MCF 10A (cell line): Measurements from ENCODE around the gene LRRC2. TPM values are rescaled to one million over a fixed set of nuclear protein-coding genes. Genes with fewer than 3 reads are reported as not detected.

ENCODE experiments used
- BruUV-seq: library from RNA; stranded (reverse); fragments of 400-500 nt; replicated peaks from 2 replicates; lab custom pipeline; 2021; lab: Mats Ljungman, UMichigan
- CTCF ChIA-PET: fragments of 300-600 bp; sonication (Branson Sonifier 250); formaldehyde crosslinking; extraction: SDS; loops from one replicate; lab custom pipeline; 2021; ENCODE audit warnings: antibody characterized with exemption, inconsistent platforms; lab: Yijun Ruan, JAX
- POLR2A ChIA-PET: fragments of 300-600, 350-650 bp; sonication (Branson Sonifier 250); formaldehyde crosslinking; extraction: SDS; loops from one replicate; lab custom pipeline; 2020; ENCODE audit warnings: antibody characterized with exemption, inconsistent platforms; lab: Yijun Ruan, JAX
- DNase-seq: peaks from one replicate; pipeline ENCODE4 v3.0.0-alpha.2; 2018; ENCODE audit not compliant: unreplicated experiment
- H3K27ac Mint-ChIP-seq: one replicate; pipeline ENCODE4 v1.8.0; 2022; ENCODE audit warnings: mild to moderate bottlenecking, low read depth, mixed read lengths; ENCODE audit not compliant: unreplicated experiment
- H3K27me3 Mint-ChIP-seq: one replicate; pipeline ENCODE4 v1.8.0; 2022; ENCODE audit warnings: mixed read lengths; ENCODE audit not compliant: insufficient read depth, unreplicated experiment
- H3K36me3 Mint-ChIP-seq: one replicate; pipeline ENCODE4 v1.8.0; 2022; ENCODE audit warnings: mild to moderate bottlenecking, moderate library complexity, mixed read lengths; ENCODE audit not compliant: insufficient read depth, unreplicated experiment
- H3K4me1 Mint-ChIP-seq: one replicate; pipeline ENCODE4 v1.8.0; 2022; ENCODE audit warnings: mixed read lengths; ENCODE audit not compliant: insufficient read depth, unreplicated experiment
- H3K4me3 Mint-ChIP-seq: one replicate; pipeline ENCODE4 v1.8.0; 2022; ENCODE audit warnings: mild to moderate bottlenecking, moderate library complexity, mixed read lengths; ENCODE audit not compliant: unreplicated experiment
- H3K9me3 Mint-ChIP-seq: one replicate; pipeline ENCODE4 v1.8.0; 2022; ENCODE audit warnings: mixed read lengths; ENCODE audit not compliant: unreplicated experiment
- intact Hi-C: fragments of 100-400 bp; cut with micrococcal nuclease; formaldehyde crosslinking; loops from 2 replicates; pipeline ENCODE4 v1.14.1; 2022
- total RNA-seq: library from RNA; stranded (reverse); gene quantifications from 2 replicates; pipeline ENCODE4 v1.2.3, GENCODE V29; 2022
- TF ChIP-seq, protein P1 (sequence below): fragments of 200-600 bp; IDR thresholded peaks from one replicate; pipeline ENCODE4 v1.8.0; 2022; ENCODE audit warnings: antibody characterized with exemption, mild to moderate bottlenecking; ENCODE audit not compliant: unreplicated experiment

Gene LRRC2
- total RNA-seq, 1 experiment from 2014 or later = not detected

DNA sequence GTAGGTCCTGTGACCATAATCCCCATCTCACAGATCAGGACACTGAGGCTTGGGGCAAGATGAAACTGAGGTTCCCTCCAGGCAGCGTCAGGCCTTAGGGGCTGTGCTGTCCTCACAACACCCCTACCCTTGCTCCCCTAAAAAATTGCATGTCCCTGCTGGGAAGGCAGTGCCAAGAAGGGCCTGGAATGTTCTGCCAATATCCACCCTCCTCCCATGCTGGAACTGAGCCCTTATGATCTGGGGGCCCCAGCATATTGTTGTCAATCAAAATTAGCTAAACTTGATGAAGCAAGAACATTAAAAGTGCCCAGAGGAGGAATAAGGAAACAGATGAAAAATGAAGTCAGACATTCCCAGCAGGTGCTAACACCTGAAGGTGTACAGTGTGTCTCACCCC is 81.7 kb downstream of the LRRC2 start:
- CTCF ChIA-PET = interaction anchor here (0.8 to 1.2 kb wide), 3 partner anchors 34 to 77 kb away, joined by 3 to 4 read pairs (median 3); no protein-coding TSS in a partner anchor
- TF ChIP-seq, protein P1, sequence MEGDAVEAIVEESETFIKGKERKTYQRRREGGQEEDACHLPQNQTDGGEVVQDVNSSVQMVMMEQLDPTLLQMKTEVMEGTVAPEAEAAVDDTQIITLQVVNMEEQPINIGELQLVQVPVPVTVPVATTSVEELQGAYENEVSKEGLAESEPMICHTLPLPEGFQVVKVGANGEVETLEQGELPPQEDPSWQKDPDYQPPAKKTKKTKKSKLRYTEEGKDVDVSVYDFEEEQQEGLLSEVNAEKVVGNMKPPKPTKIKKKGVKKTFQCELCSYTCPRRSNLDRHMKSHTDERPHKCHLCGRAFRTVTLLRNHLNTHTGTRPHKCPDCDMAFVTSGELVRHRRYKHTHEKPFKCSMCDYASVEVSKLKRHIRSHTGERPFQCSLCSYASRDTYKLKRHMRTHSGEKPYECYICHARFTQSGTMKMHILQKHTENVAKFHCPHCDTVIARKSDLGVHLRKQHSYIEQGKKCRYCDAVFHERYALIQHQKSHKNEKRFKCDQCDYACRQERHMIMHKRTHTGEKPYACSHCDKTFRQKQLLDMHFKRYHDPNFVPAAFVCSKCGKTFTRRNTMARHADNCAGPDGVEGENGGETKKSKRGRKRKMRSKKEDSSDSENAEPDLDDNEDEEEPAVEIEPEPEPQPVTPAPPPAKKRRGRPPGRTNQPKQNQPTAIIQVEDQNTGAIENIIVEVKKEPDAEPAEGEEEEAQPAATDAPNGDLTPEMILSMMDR = no peak
- Mint-ChIP-seq H3K9me3 (no peaks in the 10 kb centered on the region), H3K4me3 (no peak overlapping the region), H3K27ac (no peak overlapping the region), H3K4me1 (peaks cover 24% of the 10 kb centered on the region), H3K36me3 (no peaks in the 10 kb centered on the region), H3K27me3 (peaks cover 5% of the 10 kb centered on the region)
- no TSS peak for BruUV-seq
- POLR2A ChIA-PET = no interaction called here
- no peak for DNase-seq
- intact Hi-C loops = no loop called here

DNA sequence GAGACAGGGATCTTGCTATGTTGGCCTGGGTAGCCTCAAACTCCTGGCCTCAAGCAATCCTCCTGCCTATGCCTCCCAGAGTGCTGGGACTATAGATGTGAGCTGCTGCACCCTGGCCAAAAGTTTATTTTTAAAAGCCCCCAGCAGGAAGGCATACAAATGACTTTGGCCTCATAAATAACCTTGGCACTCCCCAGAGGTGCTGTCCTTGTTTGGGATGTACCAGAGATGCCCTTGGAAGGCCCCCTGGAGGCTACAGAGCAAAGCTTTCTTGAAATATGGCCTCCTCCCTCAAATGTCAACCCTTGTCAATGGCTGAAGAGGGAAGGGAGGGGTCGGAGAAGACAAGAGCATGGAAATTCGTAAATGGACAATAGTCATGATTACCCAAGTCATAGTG is 82.3 kb downstream of the LRRC2 start:
- intact Hi-C loops = no loop called here
- H3K27ac Mint-ChIP-seq = no peak overlapping the region
- TF ChIP-seq, protein P1 = no peak
- no peaks in the 10 kb centered on the region for H3K9me3 Mint-ChIP-seq
- ChIA-PET POLR2A (no interaction called here), CTCF (interaction anchor here (0.8 to 1.2 kb wide), 5 partner anchors 34 to 178 kb away, joined by 3 to 9 read pairs (median 3); no protein-coding TSS in a partner anchor)
- H3K27me3 Mint-ChIP-seq = peaks cover 10% of the 10 kb centered on the region
- H3K36me3 Mint-ChIP-seq = no peaks in the 10 kb centered on the region
- no peak for DNase-seq
- peaks cover 19% of the 10 kb centered on the region for H3K4me1 Mint-ChIP-seq
- no peak overlapping the region for H3K4me3 Mint-ChIP-seq
- no TSS peak for BruUV-seq

DNA sequence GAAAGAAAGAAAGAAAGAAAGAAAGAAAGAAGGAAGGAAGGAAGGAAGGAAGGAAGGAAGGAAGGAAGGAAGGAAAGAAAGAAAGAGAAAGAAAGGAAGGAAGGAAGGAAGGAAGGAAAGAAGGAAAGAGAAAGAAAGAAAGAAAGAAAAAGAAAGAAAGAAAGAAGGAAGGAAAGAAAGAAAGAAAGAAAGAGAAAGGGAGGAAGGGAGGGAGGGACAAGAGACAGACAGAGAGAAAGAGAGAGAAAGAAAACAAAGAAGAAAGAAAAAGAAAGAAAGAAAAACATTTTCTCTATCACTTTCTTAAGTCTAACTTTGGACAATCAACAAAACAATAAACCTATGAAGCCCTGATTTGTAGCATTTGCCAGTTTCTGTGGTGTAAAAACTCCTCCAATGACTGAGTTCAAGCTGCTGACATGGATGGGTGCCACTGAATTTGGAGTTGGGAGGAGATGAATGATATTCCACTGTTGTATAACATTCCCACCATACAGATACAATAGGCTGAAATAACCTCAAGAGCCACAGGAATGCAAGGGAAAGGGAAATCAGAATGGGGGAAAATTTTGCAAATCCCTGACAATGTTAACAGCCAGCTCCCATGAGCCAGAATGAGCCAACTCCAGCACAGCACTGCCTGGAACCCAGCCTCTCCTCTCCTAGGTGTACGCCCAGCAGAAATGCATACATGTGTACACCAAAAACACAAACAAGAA is 83.3 kb downstream of the LRRC2 start:
- POLR2A ChIA-PET = interaction anchor here (0.6 kb wide), 1 partner anchor 104 kb away, joined by 4 read pairs; no protein-coding TSS in a partner anchor
- Mint-ChIP-seq H3K4me3 (no peak overlapping the region), H3K36me3 (no peaks in the 10 kb centered on the region), H3K27me3 (peaks cover 20% of the 10 kb centered on the region), H3K9me3 (no peaks in the 10 kb centered on the region), H3K4me1 (peaks cover 15% of the 10 kb centered on the region), H3K27ac (peak overlapping the region; percentile 63)
- CTCF ChIA-PET = interaction anchor here (0.9 to 1.3 kb wide), 3 partner anchors 76 to 208 kb away, joined by 3 to 9 read pairs (median 3); no protein-coding TSS in a partner anchor
- intact Hi-C loops = no loop called here
- peak; percentile 20 for DNase-seq
- TF ChIP-seq, protein P1 = no peak
- BruUV-seq = no TSS peak

DNA sequence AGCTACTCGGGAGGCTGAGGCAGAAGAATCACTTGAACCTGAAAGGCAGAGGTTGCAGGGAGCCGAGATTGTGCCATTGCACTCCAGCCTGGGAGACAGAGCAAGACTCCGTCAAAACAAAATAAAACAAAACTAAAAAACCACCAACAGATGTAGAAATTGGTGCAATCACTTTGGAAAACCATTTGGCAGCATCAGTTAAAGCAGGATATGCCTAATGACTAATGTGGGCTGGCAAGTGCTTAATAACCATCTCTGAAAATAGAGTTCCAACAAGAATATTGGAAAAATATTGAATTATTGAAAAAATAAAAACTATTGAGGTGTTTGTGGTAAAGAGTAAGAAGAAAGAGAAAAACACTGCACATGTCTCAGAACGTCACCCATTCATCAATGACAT is 84.5 kb downstream of the LRRC2 start:
- TF ChIP-seq, protein P1 = no peak
- ChIA-PET POLR2A (no interaction called here), CTCF (interaction anchor here (1.1 to 1.3 kb wide), 3 partner anchors 77 to 210 kb away, joined by 3 read pairs; no protein-coding TSS in a partner anchor)
- Mint-ChIP-seq H3K4me3 (no peak overlapping the region), H3K27ac (no peak overlapping the region), H3K9me3 (no peaks in the 10 kb centered on the region), H3K4me1 (peaks cover 15% of the 10 kb centered on the region), H3K36me3 (no peaks in the 10 kb centered on the region), H3K27me3 (peaks cover 29% of the 10 kb centered on the region)
- BruUV-seq = no TSS peak
- no peak for DNase-seq
- intact Hi-C loops = no loop called here
